Naive thymus-derived CD4-positive, alpha-beta T cell (primary cell): ENCODE measurements around the gene PSMD1. TPM values are rescaled to one million over a fixed set of nuclear protein-coding genes. Genes with fewer than 3 reads are reported as not detected.

ENCODE experiments used
- ATAC-seq: fragments of 150-1000 bp; cut with Tn5 transposase; 2 replicates; pipeline ENCODE4 v1.10.0; 2021; ENCODE audit warnings: mild to moderate bottlenecking, moderate library complexity
- CTCF ChIA-PET: fragments of 350-600 bp; sonication (Branson Sonifier 250); formaldehyde crosslinking; loops from one replicate; lab custom pipeline; 2021; ENCODE audit warnings: antibody characterized with exemption; lab: Charles Lee
- POLR2A ChIA-PET: fragments of 350-600 bp; sonication (Branson Sonifier 250); formaldehyde crosslinking; loops from one replicate; lab custom pipeline; 2021; ENCODE audit warnings: antibody characterized with exemption, inconsistent platforms; lab: Charles Lee
- DNase-seq, 9 donors: peaks; one replicate each; pipeline versions ENCODE4 v3.0.0 to v3.0.0-alpha.2; 2020 to 2022; ENCODE audit warnings: mixed read lengths in 1 of 9
- H3K27ac ChIP-seq: one replicate; pipeline ENCODE4 v1.7.0; 2013; ENCODE audit warnings: mild to moderate bottlenecking, low read depth, low read length, moderate library complexity
- H3K27me3 ChIP-seq, 2 donors: one replicate each; pipeline ENCODE4 v1.7.0; 2013; ENCODE audit warnings: low read length in 2 of 2, mild to moderate bottlenecking in 2 of 2, moderate library complexity in 2 of 2; ENCODE audit not compliant: control insufficient read depth in 2 of 2, insufficient read depth in 2 of 2
- H3K36me3 ChIP-seq, 3 experiments: 1 replicate in 2 of 3; 2 replicates in 1 of 3; pipeline ENCODE4 v1.7.0; 2013; ENCODE audit warnings: low read length in 3 of 3, mild to moderate bottlenecking in 3 of 3, moderate library complexity in 1 of 3; ENCODE audit not compliant: insufficient read depth in 3 of 3, control insufficient read depth in 2 of 3
- H3K4me1 ChIP-seq, 2 donors: one replicate each; pipeline ENCODE4 v1.7.0; 2013; ENCODE audit warnings: low read length in 2 of 2, mild to moderate bottlenecking in 2 of 2, moderate library complexity in 1 of 2; ENCODE audit not compliant: control insufficient read depth in 2 of 2, insufficient read depth in 2 of 2
- H3K4me3 ChIP-seq: 2 replicates; pipeline ENCODE4 v1.7.0; 2013; ENCODE audit warnings: mild to moderate bottlenecking, low read length
- H3K9me3 ChIP-seq, 3 experiments: 1 replicate in 2 of 3; 2 replicates in 1 of 3; pipeline ENCODE4 v1.7.0; 2013; ENCODE audit warnings: low read length in 3 of 3; ENCODE audit not compliant: control insufficient read depth in 2 of 3
- H3K27ac Mint-ChIP-seq, 9 donors: one replicate each; pipeline ENCODE4 v1.8.0; 2020 to 2022; ENCODE audit warnings: mixed read lengths in 9 of 9, mild to moderate bottlenecking in 8 of 9, moderate library complexity in 5 of 9, inconsistent platforms in 2 of 9
- H3K27me3 Mint-ChIP-seq, 5 donors: one replicate each; pipeline ENCODE4 v1.8.0; 2021 to 2022; ENCODE audit warnings: mixed read lengths in 5 of 5, mild to moderate bottlenecking in 1 of 5
- H3K36me3 Mint-ChIP-seq, 5 donors: one replicate each; pipeline ENCODE4 v1.8.0; 2020 to 2022; ENCODE audit warnings: mixed read lengths in 5 of 5, mild to moderate bottlenecking in 3 of 5, inconsistent platforms in 1 of 5
- H3K4me1 Mint-ChIP-seq, 7 donors: one replicate each; pipeline ENCODE4 v1.8.0; 2020 to 2022; ENCODE audit warnings: mixed read lengths in 7 of 7, mild to moderate bottlenecking in 3 of 7, inconsistent platforms in 1 of 7
- H3K4me3 Mint-ChIP-seq, 10 donors: one replicate each; pipeline ENCODE4 v1.8.0; 2020 to 2022; ENCODE audit warnings: mild to moderate bottlenecking in 10 of 10, mixed read lengths in 10 of 10, moderate library complexity in 6 of 10, inconsistent platforms in 2 of 10
- H3K9me3 Mint-ChIP-seq, 11 donors: one replicate each; pipeline ENCODE4 v1.8.0; 2020 to 2022; ENCODE audit warnings: mixed read lengths in 11 of 11, mild to moderate bottlenecking in 4 of 11, inconsistent platforms in 1 of 11, moderate library complexity in 1 of 11
- intact Hi-C, 2 donors: fragments of 100-400 bp; cut with micrococcal nuclease; formaldehyde crosslinking; loops; one replicate each; pipeline ENCODE4 v1.15.1; 2023
- polyA plus RNA-seq, 2 donors: library from polyadenylated mRNA; unstranded; fragments of 300-500 nt; fragmentation: Illumina TruSeq; gene quantifications; one replicate each; pipeline ENCODE4 v1.2.3, GENCODE V29; 2021
- total RNA-seq, 6 experiments: library from RNA in 5 of 6; stranded (reverse) in 5 of 6; gene quantifications; 1 replicate in 5 of 6; 2 replicates in 1 of 6; pipeline ENCODE4 v1.2.3 and lab custom pipeline; 2021 to 2026

PSMD1 gene
- total and polyA plus RNA-seq, 7 experiments from 2014 or later = 30.3 to 121 (median 46.2) TPM

DNA sequence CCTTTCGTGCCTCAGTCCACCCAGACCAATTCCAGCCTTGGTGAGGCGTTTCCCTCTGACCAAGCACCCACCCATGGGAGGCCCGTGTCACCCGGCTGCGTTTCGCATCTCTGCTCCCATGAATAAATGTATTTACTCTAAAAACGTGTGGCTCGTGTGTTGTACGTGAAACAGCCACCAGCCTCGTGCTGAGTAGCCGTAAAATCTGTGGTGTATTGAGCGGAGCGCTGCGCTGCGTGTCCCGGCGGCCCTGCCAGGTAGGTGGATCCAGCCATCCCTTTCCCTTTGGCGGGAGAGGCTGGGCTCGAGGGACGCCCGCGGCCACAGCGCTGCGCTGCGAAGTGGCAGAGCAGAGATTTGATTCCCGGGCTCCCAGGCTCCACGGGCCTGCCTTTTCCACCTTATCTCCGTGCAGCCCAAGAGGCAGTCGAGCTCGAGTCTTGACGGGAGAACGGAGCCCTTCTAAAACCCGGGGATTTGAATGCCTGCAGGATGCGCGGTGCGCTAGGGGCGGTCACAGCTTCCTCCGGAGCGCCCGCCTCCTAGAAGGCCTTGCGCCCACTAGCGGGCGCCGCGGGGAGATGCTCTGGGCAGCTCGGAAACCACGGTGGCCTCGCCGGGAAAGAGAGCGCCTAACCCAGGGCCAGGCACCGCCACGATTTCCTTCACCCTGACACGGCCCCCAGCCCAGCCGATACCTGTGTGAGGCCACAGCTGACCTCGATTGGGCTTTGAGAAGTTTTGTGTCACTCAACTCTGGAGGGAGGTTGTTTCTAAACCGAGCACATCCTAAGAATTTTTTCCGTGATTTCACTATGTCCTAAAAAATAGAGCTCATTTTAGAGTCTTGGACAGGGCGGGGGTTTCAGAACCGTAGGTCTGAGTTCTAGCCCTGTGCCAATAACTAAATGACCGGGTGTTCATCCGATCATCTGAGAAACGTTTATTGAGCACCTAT lies 3.9 kb upstream of the PSMD1 start:
- Mint-ChIP-seq H3K4me1 (peaks cover 7 to 33% (median 24%) of the 10 kb centered on the region in 7 donors), H3K27ac (peak overlapping the region in 7 of 9 donors; percentile 54 to 80 (median 62)), H3K36me3 (no peaks in the 10 kb centered on the region), H3K27me3 (peaks cover 0 to 16% (median 11%) of the 10 kb centered on the region in 5 donors), H3K9me3 (peaks cover 0 to 2% (median 0%) of the 10 kb centered on the region in 11 donors), H3K4me3 (peak overlapping the region; percentile 84 to 93 (median 92))
- intact Hi-C loops = loop anchor here (1.0 to 10.0 kb wide), 10 partner anchors 148 to 1502 kb away; partner anchors contain the start of genes CAB39 (in 1 of the 2), DIS3L2 (in 1 of the 2), EIF4E2 (in 1 of the 2) and PTMA (in 1 of the 2)
- Histone ChIP-seq H3K4me3 (peak overlapping the region; percentile 88), H3K36me3 (peaks cover 0 to 7% (median 0%) of the 10 kb centered on the region in 3 experiments), H3K9me3 (no peaks in the 10 kb centered on the region), H3K27me3 (no peaks in the 10 kb centered on the region), H3K27ac (peak overlapping the region; percentile 5), H3K4me1 (peaks cover 7 to 9% of the 10 kb centered on the region in 2 donors)
- ChIA-PET POLR2A (interaction anchor here (1.1 kb wide), 1 partner anchor 411 kb away, joined by 4 read pairs; the partner anchor contains the start of gene NCL), CTCF (interaction anchor here (0.6 to 1.5 kb wide), 10 partner anchors 10 to 1326 kb away, joined by 3 to 7 read pairs (median 4); no protein-coding TSS in a partner anchor)
- ATAC-seq (peak; percentile 73), DNase-seq (peak; percentile 63 to 87 (median 79))

DNA sequence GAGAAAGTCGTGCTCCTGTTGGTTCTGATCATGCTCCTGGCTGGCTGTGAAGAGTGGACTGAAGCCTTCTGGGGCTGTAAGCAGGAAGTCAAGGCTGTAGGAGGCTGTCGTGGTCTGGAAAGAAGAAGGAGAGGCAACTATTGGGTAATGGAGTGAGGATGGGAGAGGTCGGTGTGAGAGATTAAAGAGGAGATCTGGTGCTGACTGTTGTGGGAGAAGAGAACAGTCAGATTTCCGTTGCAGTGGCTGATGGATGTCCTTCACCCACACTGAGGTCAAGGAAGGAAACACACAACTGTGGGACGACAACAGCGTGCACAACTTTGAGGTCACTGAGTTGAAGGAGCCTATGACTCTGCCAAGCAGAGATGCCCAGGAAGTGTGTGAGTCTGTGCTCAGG lies 2.8 kb upstream of the PSMD1 start:
- peak overlapping the region in 6 of 10 donors; percentile 0 to 79 (median 23) for H3K4me3 Mint-ChIP-seq
- Histone ChIP-seq H3K27ac (no peak overlapping the region), H3K9me3 (no peaks in the 10 kb centered on the region), H3K4me3 (no peak overlapping the region), H3K27me3 (no peaks in the 10 kb centered on the region), H3K4me1 (peaks cover 17 to 18% of the 10 kb centered on the region in 2 donors), H3K36me3 (peaks cover 0 to 7% (median 0%) of the 10 kb centered on the region in 3 experiments)
- no peak for ATAC-seq
- H3K27me3 Mint-ChIP-seq = peaks cover 0 to 12% (median 11%) of the 10 kb centered on the region in 5 donors
- ChIA-PET POLR2A (no interaction called here), CTCF (interaction anchor here (1.5 kb wide), 1 partner anchor 229 kb away, joined by 7 read pairs; no protein-coding TSS in a partner anchor)
- intact Hi-C loops = loop anchor here (1.0 to 10.0 kb wide), 10 partner anchors 149 to 1501 kb away; partner anchors contain the start of genes CAB39 (in 1 of the 2), DIS3L2 (in 1 of the 2), EIF4E2 (in 1 of the 2) and PTMA (in 1 of the 2)
- H3K4me1 Mint-ChIP-seq = peaks cover 18 to 43% (median 35%) of the 10 kb centered on the region in 7 donors
- peaks cover 0 to 2% (median 0%) of the 10 kb centered on the region in 11 donors for H3K9me3 Mint-ChIP-seq
- H3K27ac Mint-ChIP-seq = peak overlapping the region in 3 of 9 donors; percentile 45 to 79 (median 66)
- no peaks in the 10 kb centered on the region for H3K36me3 Mint-ChIP-seq
- DNase-seq = no peak

DNA sequence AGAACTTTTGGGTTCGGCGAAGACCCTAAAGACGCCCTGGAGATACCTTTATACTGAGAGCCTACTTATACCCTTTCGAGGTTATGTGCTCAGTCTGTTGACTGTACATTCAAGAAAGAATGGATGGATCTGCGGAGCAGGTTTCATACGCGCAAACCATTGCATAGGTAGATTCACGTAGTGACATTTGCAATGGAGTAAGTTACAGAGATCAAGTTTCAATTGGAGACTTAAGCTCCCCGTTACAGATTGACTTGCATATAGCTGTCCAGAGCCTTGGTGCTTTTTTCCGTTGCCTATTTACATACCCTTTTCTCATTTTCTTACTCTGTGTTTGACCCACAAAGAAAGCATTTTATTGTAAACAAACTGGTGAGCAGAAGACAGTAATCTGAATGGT lies 923 bp downstream of the PSMD1 start:
- peaks cover 30 to 63% (median 48%) of the 10 kb centered on the region in 7 donors for H3K4me1 Mint-ChIP-seq
- DNase-seq (no peak), ATAC-seq (no peak)
- peak overlapping the region; percentile 70 for H3K4me3 ChIP-seq
- peaks cover 0 to 11% (median 7%) of the 10 kb centered on the region in 5 donors for H3K27me3 Mint-ChIP-seq
- peaks cover 0 to 22% (median 0%) of the 10 kb centered on the region in 3 experiments for H3K36me3 ChIP-seq
- peak overlapping the region; percentile 38 to 100 (median 82) for H3K27ac Mint-ChIP-seq
- POLR2A ChIA-PET = interaction anchor here (0.6 to 1.3 kb wide), 2 partner anchors 34 to 406 kb away, joined by 4 to 6 read pairs; partner anchors contain the start of gene NCL
- H3K4me3 Mint-ChIP-seq = peak overlapping the region; percentile 77 to 99 (median 98)
- peaks cover 0 to 11% (median 2%) of the 10 kb centered on the region in 5 donors for H3K36me3 Mint-ChIP-seq
- no peaks in the 10 kb centered on the region for H3K9me3 ChIP-seq
- CTCF ChIA-PET = interaction anchor here (0.9 kb wide), 1 partner anchor 233 kb away, joined by 3 read pairs; no protein-coding TSS in a partner anchor
- intact Hi-C loops = loop anchor here (2.0 to 10.0 kb wide), 11 partner anchors 153 to 1497 kb away; partner anchors contain the start of genes FBXO36 (in 2 of the 2), TRIP12 (in 2 of the 2), DIS3L2 (in 1 of the 2) and EIF4E2 (in 1 of the 2)
- peaks cover 18 to 23% of the 10 kb centered on the region in 2 donors for H3K4me1 ChIP-seq
- H3K9me3 Mint-ChIP-seq = peaks cover 0 to 2% (median 0%) of the 10 kb centered on the region in 11 donors
- peak overlapping the region; percentile 91 for H3K27ac ChIP-seq
- H3K27me3 ChIP-seq = no peaks in the 10 kb centered on the region

DNA sequence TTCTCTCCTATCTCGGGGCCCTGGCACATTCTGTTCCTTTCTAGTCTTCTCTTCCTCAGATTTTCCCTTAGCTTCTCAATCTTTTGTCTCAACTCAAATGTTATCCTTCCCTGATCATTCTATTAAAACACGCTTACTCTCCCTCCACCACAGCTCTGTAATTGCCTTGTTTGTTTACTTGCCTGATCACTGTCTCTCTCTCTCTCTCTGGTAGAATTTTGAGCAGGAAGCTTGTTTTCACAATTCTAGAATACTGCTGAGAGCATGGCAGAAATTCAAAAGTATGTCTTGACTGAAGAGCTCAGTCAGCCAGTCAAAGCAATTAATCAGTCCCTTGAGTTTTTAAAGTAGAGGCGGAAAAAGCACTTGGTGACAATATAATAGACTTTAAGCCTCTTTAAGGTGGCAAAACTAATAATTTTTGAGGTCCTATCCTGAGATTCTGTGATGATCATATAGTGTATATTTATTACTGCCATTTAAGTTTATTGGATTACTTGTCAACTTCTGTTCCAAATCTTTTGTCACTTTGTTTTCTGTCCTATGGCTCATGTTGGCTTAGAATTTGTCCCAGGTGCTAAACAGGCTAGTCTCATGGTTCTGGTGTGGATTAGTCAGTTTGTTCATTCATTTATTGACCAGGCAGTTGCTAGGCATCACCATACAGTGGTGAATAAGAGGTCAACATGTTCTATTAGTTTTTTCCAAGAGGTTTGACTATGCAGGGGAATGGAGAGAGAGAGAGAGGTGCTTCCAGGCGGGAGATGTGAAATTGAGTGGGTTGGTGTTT lies 2.3 kb downstream of the PSMD1 start:
- POLR2A ChIA-PET = interaction anchor here (0.6 to 1.3 kb wide), 2 partner anchors 20 to 405 kb away, joined by 3 to 6 read pairs; partner anchors contain the start of gene NCL
- peaks cover 0 to 34% (median 5%) of the 10 kb centered on the region in 3 experiments for H3K36me3 ChIP-seq
- DNase-seq = no peak
- H3K4me1 Mint-ChIP-seq = peaks cover 30 to 54% (median 34%) of the 10 kb centered on the region in 7 donors
- no peaks in the 10 kb centered on the region for H3K27me3 ChIP-seq
- H3K27ac ChIP-seq = no peak overlapping the region
- no peaks in the 10 kb centered on the region for H3K9me3 ChIP-seq
- peak overlapping the region; percentile 66 to 99 (median 98) for H3K4me3 Mint-ChIP-seq
- no peak overlapping the region for H3K4me3 ChIP-seq
- H3K27me3 Mint-ChIP-seq = peaks cover 0 to 4% (median 3%) of the 10 kb centered on the region in 5 donors
- peaks cover 15 to 23% of the 10 kb centered on the region in 2 donors for H3K4me1 ChIP-seq
- intact Hi-C loops = loop anchor here (5.0 to 10.0 kb wide), 8 partner anchors 154 to 1496 kb away; partner anchors contain the start of genes FBXO36 (in 2 of the 2), TRIP12 (in 2 of the 2), DIS3L2 (in 1 of the 2) and EIF4E2 (in 1 of the 2)
- H3K36me3 Mint-ChIP-seq = peaks cover 0 to 21% (median 9%) of the 10 kb centered on the region in 5 donors
- peak overlapping the region in 8 of 9 donors; percentile 6 to 100 (median 38) for H3K27ac Mint-ChIP-seq
- CTCF ChIA-PET = interaction anchor here (0.5 kb wide), 1 partner anchor 24 kb away, joined by 4 read pairs; no protein-coding TSS in a partner anchor
- no peak for ATAC-seq
- H3K9me3 Mint-ChIP-seq = peaks cover 0 to 2% (median 0%) of the 10 kb centered on the region in 11 donors

DNA sequence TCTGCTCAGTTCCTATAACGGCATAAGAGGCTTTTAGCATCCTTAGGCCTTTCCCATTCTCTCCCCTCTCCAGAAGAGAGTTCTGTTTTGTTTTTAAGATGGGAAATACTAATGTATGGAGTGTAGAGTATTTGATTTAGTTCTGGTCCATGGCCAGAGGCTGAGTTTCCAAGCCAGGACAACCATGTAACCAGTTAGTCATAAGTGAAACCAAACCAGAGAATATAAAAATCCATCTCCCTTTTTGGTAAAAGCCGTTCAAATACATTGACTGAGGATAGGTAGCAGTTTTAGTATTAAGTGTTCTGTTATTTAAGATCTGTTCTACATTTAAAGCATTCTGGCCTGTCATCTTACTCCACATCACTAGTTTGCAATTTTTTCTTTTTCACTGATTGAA lies 3.1 kb downstream of the PSMD1 start:
- DNase-seq (no peak), ATAC-seq (no peak)
- peaks cover 0 to 24% (median 9%) of the 10 kb centered on the region in 5 donors for H3K36me3 Mint-ChIP-seq
- POLR2A ChIA-PET = no interaction called here
- no peaks in the 10 kb centered on the region for H3K9me3 ChIP-seq
- CTCF ChIA-PET = interaction anchor here (0.6 kb wide), 1 partner anchor 265 kb away, joined by 4 read pairs; no protein-coding TSS in a partner anchor
- H3K27ac ChIP-seq = no peak overlapping the region
- peaks cover 15 to 23% of the 10 kb centered on the region in 2 donors for H3K4me1 ChIP-seq
- H3K27me3 ChIP-seq = no peaks in the 10 kb centered on the region
- H3K27me3 Mint-ChIP-seq = no peaks in the 10 kb centered on the region
- H3K27ac Mint-ChIP-seq = peak overlapping the region in 1 of 9 donors; percentile 30
- peak overlapping the region in 7 of 10 donors; percentile 4 to 99 (median 28) for H3K4me3 Mint-ChIP-seq
- intact Hi-C loops = loop anchor here (5.0 to 10.0 kb wide), 8 partner anchors 155 to 1495 kb away; partner anchors contain the start of genes FBXO36 (in 2 of the 2), TRIP12 (in 2 of the 2), DIS3L2 (in 1 of the 2) and EIF4E2 (in 1 of the 2)
- H3K9me3 Mint-ChIP-seq = peaks cover 0 to 2% (median 0%) of the 10 kb centered on the region in 11 donors
- peaks cover 0 to 35% (median 5%) of the 10 kb centered on the region in 3 experiments for H3K36me3 ChIP-seq
- H3K4me1 Mint-ChIP-seq = peaks cover 27 to 50% (median 34%) of the 10 kb centered on the region in 7 donors
- H3K4me3 ChIP-seq = no peak overlapping the region
